ENCODE measurements around the gene AMPD2.

The AMPD2 gene

DNA sequence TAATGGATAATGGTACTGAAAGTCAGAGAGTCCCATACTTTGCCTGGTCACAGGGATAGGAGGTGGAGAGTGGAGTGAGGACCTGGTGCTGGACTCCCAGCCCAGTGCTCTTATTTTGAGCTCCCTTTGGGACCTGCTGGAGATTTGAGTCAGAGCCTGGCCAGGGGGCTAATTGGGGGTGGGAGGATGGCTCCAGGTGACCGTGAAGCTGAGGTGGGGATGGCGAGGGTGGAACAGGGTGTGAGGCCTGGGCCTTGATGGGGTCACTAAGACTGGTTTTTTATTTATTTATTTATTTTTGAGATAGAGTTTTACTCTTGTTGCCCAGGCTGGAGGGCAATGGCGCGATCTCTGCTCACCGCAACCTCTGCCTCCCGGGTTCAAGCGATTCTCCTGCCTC lies 17.8 kb downstream of the AMPD2 start:
- Histone ChIP-seq H3K27me3 (ENCODE audit: insufficient read depth, low read length) (no peaks in the 10 kb centered on the region), H2AFZ (ENCODE audit: low read depth, low read length) (no peak overlapping the region), H3K9me3 (ENCODE audit: low read length) (no peaks in the 10 kb centered on the region), H3K4me3 (ENCODE audit: low read length) (no peak overlapping the region), H3K4me1 (ENCODE audit: insufficient read depth, low read length) (peaks cover 7% of the 10 kb centered on the region), H3K36me3 (ENCODE audit: insufficient read depth, low read length) (no peaks in the 10 kb centered on the region)

- Histone ChIP-seq H3K9me3 (ENCODE audit: low read length) (no peaks in the 10 kb centered on the region), H3K4me1 (ENCODE audit: insufficient read depth, low read length) (peaks cover 9% of the 10 kb centered on the region), H3K27me3 (ENCODE audit: insufficient read depth, low read length) (no peaks in the 10 kb centered on the region), H3K4me3 (ENCODE audit: low read length) (no peak overlapping the region), H2AFZ (ENCODE audit: low read depth, low read length) (no peak overlapping the region), H3K36me3 (ENCODE audit: insufficient read depth, low read length) (no peaks in the 10 kb centered on the region)
Measured at GRCh38 chr1:109639063-109639840, 19.6 kb downstream of the AMPD2 start.

GRCh38 chr1:109639841-109640184 lies 20.2 kb downstream of the AMPD2 start:
- peaks cover 2% of the 10 kb centered on the region for H3K9me3 ChIP-seq (ENCODE audit: low read length)
- H3K27me3 ChIP-seq (ENCODE audit: insufficient read depth, low read length): no peaks in the 10 kb centered on the region

GRCh38 chr1:109640285-109640865 lies 20.7 kb downstream of the AMPD2 start:
- H3K4me3 ChIP-seq (ENCODE audit: low read length): no peak overlapping the region

More at GRCh38 chr1:109639841-109640184, 20.2 kb downstream of the AMPD2 start:
- Histone ChIP-seq H3K36me3 (ENCODE audit: insufficient read depth, low read length) (no peaks in the 10 kb centered on the region), H2AFZ (ENCODE audit: low read depth, low read length) (no peak overlapping the region), H3K4me1 (ENCODE audit: insufficient read depth, low read length) (peaks cover 9% of the 10 kb centered on the region), H3K4me3 (ENCODE audit: low read length) (no peak overlapping the region)

DNA sequence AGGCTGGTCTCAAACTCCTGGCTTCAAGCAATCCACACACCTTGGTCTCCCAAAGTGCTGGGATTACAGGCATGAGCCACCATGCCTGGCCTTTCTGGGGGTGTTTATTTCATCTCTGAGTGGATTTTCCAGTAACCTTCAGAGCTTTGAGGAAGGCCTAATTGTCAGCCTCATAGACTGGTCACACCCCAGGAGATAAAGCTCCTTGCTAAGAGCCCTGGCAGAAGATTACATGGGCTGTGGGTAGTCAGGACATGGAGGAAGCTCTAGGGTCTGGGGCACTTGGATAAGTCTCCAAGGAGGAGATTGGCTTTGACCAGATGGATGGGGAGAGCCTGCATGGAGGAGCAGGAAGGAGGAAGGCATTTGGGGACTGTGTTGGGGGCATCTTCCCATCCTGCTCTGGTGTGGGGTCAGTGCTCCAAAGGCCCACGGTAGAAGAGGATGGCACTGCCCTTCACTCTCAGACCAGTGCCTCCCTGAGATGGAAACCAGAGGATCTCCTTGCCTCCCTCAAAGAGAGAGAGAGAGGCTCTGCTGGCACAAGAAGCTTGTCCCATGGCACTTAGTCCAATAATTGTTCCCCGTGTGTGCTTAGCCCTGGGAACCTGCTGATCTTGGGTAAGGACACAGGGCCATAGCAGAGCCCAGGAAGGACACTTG lies 21.6 kb downstream of the AMPD2 start:
- Histone ChIP-seq H3K27me3 (ENCODE audit: insufficient read depth, low read length) (no peaks in the 10 kb centered on the region), H2AFZ (ENCODE audit: low read depth, low read length) (no peak overlapping the region), H3K36me3 (ENCODE audit: insufficient read depth, low read length) (no peaks in the 10 kb centered on the region), H3K4me1 (ENCODE audit: insufficient read depth, low read length) (peaks cover 9% of the 10 kb centered on the region), H3K9me3 (ENCODE audit: low read length) (peaks cover 2% of the 10 kb centered on the region), H3K4me3 (ENCODE audit: low read length) (no peak overlapping the region)

More at GRCh38 chr1:109640285-109640865, 20.7 kb downstream of the AMPD2 start:
- peaks cover 9% of the 10 kb centered on the region for H3K4me1 ChIP-seq (ENCODE audit: insufficient read depth, low read length)
- peaks cover 2% of the 10 kb centered on the region for H3K9me3 ChIP-seq (ENCODE audit: low read length)
- H3K36me3 ChIP-seq (ENCODE audit: insufficient read depth, low read length): no peaks in the 10 kb centered on the region
- no peak overlapping the region for H2AFZ ChIP-seq (ENCODE audit: low read depth, low read length)
- no peaks in the 10 kb centered on the region for H3K27me3 ChIP-seq (ENCODE audit: insufficient read depth, low read length)

DNA sequence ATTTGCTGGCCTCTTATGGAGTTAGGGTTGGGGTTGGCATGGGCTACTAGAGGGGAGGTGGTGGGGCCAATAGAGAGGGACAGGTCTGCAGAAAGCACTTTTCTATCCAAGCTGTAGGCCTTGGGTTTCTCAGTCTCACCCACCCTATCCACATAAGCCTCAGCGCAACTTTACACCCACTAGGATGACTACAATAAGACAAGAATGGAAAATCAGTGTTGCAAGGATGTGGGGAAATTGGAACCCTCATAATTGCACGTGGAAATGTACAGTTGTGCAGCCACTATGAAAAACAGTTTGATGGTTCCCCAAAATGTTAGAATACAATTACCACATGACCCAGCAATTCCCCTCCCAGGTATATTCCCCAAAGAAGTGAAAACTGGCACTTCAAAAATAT lies 22.2 kb downstream of the AMPD2 start:
- Histone ChIP-seq H3K27me3 (ENCODE audit: insufficient read depth, low read length) (no peaks in the 10 kb centered on the region), H2AFZ (ENCODE audit: low read depth, low read length) (no peak overlapping the region), H3K9me3 (ENCODE audit: low read length) (peaks cover 2% of the 10 kb centered on the region), H3K4me3 (ENCODE audit: low read length) (no peak overlapping the region), H3K4me1 (ENCODE audit: insufficient read depth, low read length) (peaks cover 9% of the 10 kb centered on the region), H3K36me3 (ENCODE audit: insufficient read depth, low read length) (no peaks in the 10 kb centered on the region)

- no peak overlapping the region for H2AFZ ChIP-seq (ENCODE audit: low read depth, low read length)
- no peak overlapping the region for H3K4me3 ChIP-seq (ENCODE audit: low read length)
- H3K27me3 ChIP-seq (ENCODE audit: insufficient read depth, low read length): no peaks in the 10 kb centered on the region
- H3K4me1 ChIP-seq (ENCODE audit: insufficient read depth, low read length): peaks cover 9% of the 10 kb centered on the region
- H3K9me3 ChIP-seq (ENCODE audit: low read length): peaks cover 2% of the 10 kb centered on the region
- no peaks in the 10 kb centered on the region for H3K36me3 ChIP-seq (ENCODE audit: insufficient read depth, low read length)
Measured at GRCh38 chr1:109642626-109643025, 23.0 kb downstream of the AMPD2 start.

GRCh38 chr1:109643385-109644230 lies 24.0 kb downstream of the AMPD2 start:
- Histone ChIP-seq H2AFZ (ENCODE audit: low read depth, low read length) (no peak overlapping the region), H3K4me1 (ENCODE audit: insufficient read depth, low read length) (peaks cover 9% of the 10 kb centered on the region), H3K36me3 (ENCODE audit: insufficient read depth, low read length) (no peaks in the 10 kb centered on the region), H3K4me3 (ENCODE audit: low read length) (no peak overlapping the region), H3K9me3 (ENCODE audit: low read length) (peaks cover 2% of the 10 kb centered on the region), H3K27me3 (ENCODE audit: insufficient read depth, low read length) (no peaks in the 10 kb centered on the region)

DNA sequence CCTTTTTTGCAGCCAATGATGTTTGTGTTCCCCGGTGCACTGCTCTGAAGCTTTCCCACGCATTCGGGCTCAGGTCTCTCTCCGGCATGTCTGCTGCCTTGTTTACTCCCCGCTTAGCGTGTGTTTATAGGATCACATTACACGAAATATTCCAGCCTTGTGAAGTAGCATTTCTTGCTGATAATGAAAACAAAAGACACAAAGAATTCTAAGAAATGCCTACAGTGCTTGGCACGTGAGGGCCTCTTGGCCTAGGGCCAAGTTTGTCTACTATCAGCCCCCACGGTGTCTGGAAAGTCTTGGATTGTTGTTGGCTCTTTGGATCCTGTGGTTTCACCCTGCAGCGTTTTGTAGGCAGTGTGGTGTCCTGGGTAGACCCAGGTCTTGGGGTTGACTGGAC lies 25.0 kb downstream of the AMPD2 start:
- no peak overlapping the region for H2AFZ ChIP-seq (ENCODE audit: low read depth, low read length)
- peaks cover 6% of the 10 kb centered on the region for H3K4me1 ChIP-seq (ENCODE audit: insufficient read depth, low read length)
- no peaks in the 10 kb centered on the region for H3K36me3 ChIP-seq (ENCODE audit: insufficient read depth, low read length)
- H3K27me3 ChIP-seq (ENCODE audit: insufficient read depth, low read length): no peaks in the 10 kb centered on the region
- no peak overlapping the region for H3K4me3 ChIP-seq (ENCODE audit: low read length)
- peaks cover 2% of the 10 kb centered on the region for H3K9me3 ChIP-seq (ENCODE audit: low read length)

DNA sequence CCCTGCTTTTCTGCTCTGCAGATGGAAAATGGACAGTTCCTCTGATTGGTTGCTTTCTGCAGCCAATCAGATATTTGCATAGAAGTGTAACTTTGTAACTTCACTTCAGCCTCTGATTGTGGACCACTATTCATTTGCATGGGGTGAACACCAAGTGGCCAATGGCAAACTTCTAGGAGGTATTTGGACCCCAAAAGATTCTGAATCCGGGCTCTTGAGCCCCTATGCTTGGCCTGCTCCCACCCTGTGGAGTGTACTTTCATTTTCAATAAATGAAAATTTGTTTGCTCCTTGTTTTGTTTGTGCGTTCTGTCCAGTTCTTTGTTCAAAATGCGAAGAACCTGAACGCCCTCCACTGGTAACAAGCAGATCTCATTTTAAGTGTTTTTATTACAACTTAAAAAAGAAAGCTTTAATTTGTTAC lies 29.9 kb downstream of the AMPD2 start:
- Histone ChIP-seq H3K36me3 (ENCODE audit: insufficient read depth, low read length) (no peaks in the 10 kb centered on the region), H3K4me3 (ENCODE audit: low read length) (no peak overlapping the region)

GRCh38 chr1:109650609-109651008 lies 31.0 kb downstream of the AMPD2 start:
- Histone ChIP-seq H3K36me3 (ENCODE audit: insufficient read depth, low read length) (no peaks in the 10 kb centered on the region), H3K27me3 (ENCODE audit: insufficient read depth, low read length) (no peaks in the 10 kb centered on the region), H3K4me1 (ENCODE audit: insufficient read depth, low read length) (peaks cover 5% of the 10 kb centered on the region), H3K4me3 (ENCODE audit: low read length) (no peak overlapping the region), H2AFZ (ENCODE audit: low read depth, low read length) (no peak overlapping the region), H3K9me3 (ENCODE audit: low read length) (no peaks in the 10 kb centered on the region)

More for the DNA sequence above, 29.9 kb downstream of the AMPD2 start:
- H2AFZ ChIP-seq (ENCODE audit: low read depth, low read length): no peak overlapping the region
- H3K27me3 ChIP-seq (ENCODE audit: insufficient read depth, low read length): no peaks in the 10 kb centered on the region
- H3K9me3 ChIP-seq (ENCODE audit: low read length): peaks cover 1% of the 10 kb centered on the region
- no peaks in the 10 kb centered on the region for H3K4me1 ChIP-seq (ENCODE audit: insufficient read depth, low read length)

DNA sequence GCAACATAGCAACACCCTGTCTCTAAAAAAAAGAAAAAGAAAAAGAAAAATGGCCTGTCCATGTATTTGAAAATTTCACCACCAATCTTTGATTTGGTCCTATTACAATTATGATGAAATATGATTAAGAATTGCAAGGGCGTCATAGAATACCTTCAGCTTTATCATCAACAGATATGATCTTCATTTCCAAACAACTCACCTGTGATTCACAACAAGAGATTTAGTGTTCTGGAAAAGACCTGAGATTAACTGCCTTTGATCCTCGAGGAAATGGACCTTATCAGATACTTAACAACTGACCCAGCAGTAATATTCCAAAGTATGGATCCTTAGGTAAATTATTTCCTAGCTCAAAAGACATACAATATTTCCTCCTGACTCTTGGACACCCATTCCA lies 32.8 kb downstream of the AMPD2 start:
- Histone ChIP-seq H3K4me3 (ENCODE audit: low read length) (no peak overlapping the region), H3K4me1 (ENCODE audit: insufficient read depth, low read length) (peaks cover 7% of the 10 kb centered on the region), H3K27me3 (ENCODE audit: insufficient read depth, low read length) (no peaks in the 10 kb centered on the region), H2AFZ (ENCODE audit: low read depth, low read length) (no peak overlapping the region), H3K36me3 (ENCODE audit: insufficient read depth, low read length) (no peaks in the 10 kb centered on the region), H3K9me3 (ENCODE audit: low read length) (no peaks in the 10 kb centered on the region)

DNA sequence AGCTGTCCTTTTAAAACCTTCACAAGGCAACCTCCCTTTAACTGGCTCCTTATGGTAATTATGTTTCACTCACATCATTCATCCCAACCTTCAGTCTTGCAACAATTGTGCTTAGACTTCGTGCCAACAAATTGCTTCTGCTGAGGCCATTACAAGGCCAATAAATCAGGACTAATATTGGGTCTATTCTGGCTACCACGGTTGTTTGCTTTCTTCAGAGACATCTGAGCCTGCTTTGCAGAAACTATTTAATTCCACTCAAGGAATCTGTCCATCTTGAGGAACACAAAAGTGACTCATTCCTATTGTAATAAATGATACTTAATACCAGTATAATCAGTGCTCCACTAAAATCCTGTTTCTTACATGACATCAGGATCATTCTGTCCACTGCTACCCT lies 33.7 kb downstream of the AMPD2 start:
- no peak overlapping the region for H2AFZ ChIP-seq (ENCODE audit: low read depth, low read length)
- H3K27me3 ChIP-seq (ENCODE audit: insufficient read depth, low read length): no peaks in the 10 kb centered on the region
- no peaks in the 10 kb centered on the region for H3K9me3 ChIP-seq (ENCODE audit: low read length)
- H3K4me1 ChIP-seq (ENCODE audit: insufficient read depth, low read length): peaks cover 11% of the 10 kb centered on the region
- H3K4me3 ChIP-seq (ENCODE audit: low read length): no peak overlapping the region
- H3K36me3 ChIP-seq (ENCODE audit: insufficient read depth, low read length): no peaks in the 10 kb centered on the region

Data from neuron (in vitro differentiated cells).